Measurements from ENCODE around the gene HMGN1. TPM values are rescaled to one million over a fixed set of nuclear protein-coding genes. Genes with fewer than 3 reads are reported as not detected.
A peak's percentile ranks its signal among the peaks of the same experiment; 100 is the strongest.
"Not testable (repeated sequence)": the region's sequence is repeated elsewhere in the genome, so short reads cannot be mapped to it uniquely, and the experiment has no call there.

The HMGN1 gene
- total RNA-seq, 1 experiment from 2014 or later: 469 TPM

- ATAC-seq (no peak), DNase-seq (ENCODE audit: low spot score) (no peak)
- ChIA-PET POLR2A (interaction anchor here (1.0 kb wide), 1 partner anchor 13 kb away, joined by 5 read pairs; no protein-coding TSS in a partner anchor), CTCF (interaction anchor here (0.9 to 1.7 kb wide), 8 partner anchors 10 to 191 kb away, joined by 3 to 12 read pairs (median 4); partner anchors contain the start of gene PSMG1)
- TF ChIP-seq SOX15 (CRISPR knock-in tag; IDR thresholded peaks at IDR 0.05) (no peak), ZNF121 (CRISPR knock-in tag; IDR thresholded peaks at IDR 0.05) (no peak), ETV6 (CRISPR knock-in tag; IDR thresholded peaks at IDR 0.05) (no peak), NFYB (CRISPR knock-in tag; conservative IDR thresholded peaks at IDR 0.05; ENCODE audit: low read depth) (no peak), RELA (CRISPR knock-in tag; IDR thresholded peaks at IDR 0.05; ENCODE audit: borderline replicate concordance) (no peak), CBFB (CRISPR knock-in tag; IDR thresholded peaks at IDR 0.05; ENCODE audit: low read depth) (no peak), ZNF396 (CRISPR knock-in tag; IDR thresholded peaks at IDR 0.05; ENCODE audit: borderline replicate concordance) (no peak), ELF4 (CRISPR knock-in tag; IDR thresholded peaks at IDR 0.05; ENCODE audit: low read depth) (no peak), ESRRA (CRISPR knock-in tag; IDR thresholded peaks at IDR 0.05; ENCODE audit: borderline replicate concordance) (no peak), TEAD1 (CRISPR knock-in tag; IDR thresholded peaks at IDR 0.05) (no peak), HMGA2 (CRISPR knock-in tag; IDR thresholded peaks at IDR 0.05) (no peak), ZNF671 (CRISPR knock-in tag; IDR thresholded peaks at IDR 0.05) (no peak)
- TF ChIP-seq, protein P1, sequence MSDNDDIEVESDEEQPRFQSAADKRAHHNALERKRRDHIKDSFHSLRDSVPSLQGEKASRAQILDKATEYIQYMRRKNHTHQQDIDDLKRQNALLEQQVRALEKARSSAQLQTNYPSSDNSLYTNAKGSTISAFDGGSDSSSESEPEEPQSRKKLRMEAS (CRISPR knock-in tag; IDR thresholded peaks at IDR 0.05): no peak
- no peaks in the 10 kb centered on the region for H3K36me3 Mint-ChIP-seq
- H3K4me1 Mint-ChIP-seq: peaks cover 12% of the 10 kb centered on the region
- peak overlapping the region; percentile 20 for H3K27ac Mint-ChIP-seq
- no peaks in the 10 kb centered on the region for H3K9me3 Mint-ChIP-seq
- no peak overlapping the region for H3K4me3 Mint-ChIP-seq
- H3K27me3 Mint-ChIP-seq (ENCODE audit: low read depth): no peaks in the 10 kb centered on the region
Observed at GRCh38 chr21:39374046-39374445, 25.2 kb upstream of the HMGN1 start.

- TF ChIP-seq ATF3 (CRISPR knock-in tag; conservative IDR thresholded peaks at IDR 0.05) (no peak), EMX1 (CRISPR knock-in tag; IDR thresholded peaks at IDR 0.05) (no peak), TEAD4 (CRISPR knock-in tag; IDR thresholded peaks at IDR 0.05) (no peak), PRRX2 (CRISPR knock-in tag; IDR thresholded peaks at IDR 0.05) (no peak)
- H3K27ac Mint-ChIP-seq: peak overlapping the region; percentile 20
- CTCF ChIA-PET: interaction anchor here (0.6 to 1.7 kb wide), 9 partner anchors 10 to 190 kb away, joined by 3 to 12 read pairs (median 3); partner anchors contain the start of gene PSMG1
- H3K9me3 Mint-ChIP-seq: no peaks in the 10 kb centered on the region
- peaks cover 12% of the 10 kb centered on the region for H3K4me1 Mint-ChIP-seq
- ATAC-seq: peak; percentile 83
- H3K27me3 Mint-ChIP-seq (ENCODE audit: low read depth): no peaks in the 10 kb centered on the region
- H3K4me3 Mint-ChIP-seq: no peak overlapping the region
- H3K36me3 Mint-ChIP-seq: no peaks in the 10 kb centered on the region
- DNase-seq (ENCODE audit: low spot score): no peak
- POLR2A ChIA-PET: interaction anchor here (1.0 kb wide), 1 partner anchor 14 kb away, joined by 5 read pairs; no protein-coding TSS in a partner anchor
Observed at GRCh38 chr21:39373634-39374033, 24.7 kb upstream of the HMGN1 start.

DNA sequence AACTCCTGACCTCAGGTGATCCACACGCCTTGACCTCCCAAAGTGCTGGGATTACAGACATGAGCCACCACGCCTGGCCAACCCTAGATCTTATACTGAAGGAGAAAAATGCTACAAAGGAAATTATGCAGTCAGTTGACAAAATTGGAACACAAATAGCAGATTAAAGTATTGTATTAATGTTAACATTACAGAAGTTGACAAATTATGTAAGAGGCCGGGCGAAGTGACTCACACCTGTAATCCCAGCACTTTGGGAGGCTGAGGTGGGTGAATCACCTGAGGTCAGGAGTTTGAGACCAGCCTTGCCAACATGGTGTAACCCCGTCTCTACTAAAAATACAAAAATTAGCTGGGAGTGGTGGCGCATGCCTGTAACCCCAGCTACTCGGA is 21.0 kb upstream of the HMGN1 start:
- CTCF ChIA-PET: interaction anchor here (1.2 kb wide), 1 partner anchor 18 kb away, joined by 3 read pairs; no protein-coding TSS in a partner anchor
- H3K9me3 Mint-ChIP-seq; DNase-seq (ENCODE audit: low spot score); POLR2A ChIA-PET; H3K4me1 Mint-ChIP-seq; H3K4me3 Mint-ChIP-seq; ATAC-seq; H3K36me3 Mint-ChIP-seq; H3K27me3 Mint-ChIP-seq (ENCODE audit: low read depth); H3K27ac Mint-ChIP-seq: not testable (repeated sequence)

- H3K27ac Mint-ChIP-seq: no peak overlapping the region
- DNase-seq (ENCODE audit: low spot score): no peak
- H3K36me3 Mint-ChIP-seq: no peaks in the 10 kb centered on the region
- H3K27me3 Mint-ChIP-seq (ENCODE audit: low read depth): no peaks in the 10 kb centered on the region
- ChIA-PET POLR2A (no interaction called here), CTCF (no interaction called here)
- ATAC-seq: no peak
- H3K4me3 Mint-ChIP-seq: no peak overlapping the region
- H3K9me3 Mint-ChIP-seq: peaks cover 9% of the 10 kb centered on the region; the same call in 1 of the 2 replicates
- no peaks in the 10 kb centered on the region for H3K4me1 Mint-ChIP-seq
- TF ChIP-seq, protein P2, sequence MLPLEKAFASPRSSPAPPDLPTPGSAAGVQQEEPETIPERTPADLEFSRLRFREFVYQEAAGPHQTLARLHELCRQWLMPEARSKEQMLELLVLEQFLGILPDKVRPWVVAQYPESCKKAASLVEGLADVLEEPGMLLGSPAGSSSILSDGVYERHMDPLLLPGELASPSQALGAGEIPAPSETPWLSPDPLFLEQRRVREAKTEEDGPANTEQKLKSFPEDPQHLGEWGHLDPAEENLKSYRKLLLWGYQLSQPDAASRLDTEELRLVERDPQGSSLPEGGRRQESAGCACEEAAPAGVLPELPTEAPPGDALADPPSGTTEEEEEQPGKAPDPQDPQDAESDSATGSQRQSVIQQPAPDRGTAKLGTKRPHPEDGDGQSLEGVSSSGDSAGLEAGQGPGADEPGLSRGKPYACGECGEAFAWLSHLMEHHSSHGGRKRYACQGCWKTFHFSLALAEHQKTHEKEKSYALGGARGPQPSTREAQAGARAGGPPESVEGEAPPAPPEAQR (CRISPR knock-in tag; IDR thresholded peaks at IDR 0.05): no peak
- TF ChIP-seq OVOL2 (CRISPR knock-in tag; IDR thresholded peaks at IDR 0.05; ENCODE audit: borderline replicate concordance) (no peak), IRF2 (CRISPR knock-in tag; IDR thresholded peaks at IDR 0.05; ENCODE audit: borderline replicate concordance, low read depth) (no peak), ZNF263 (CRISPR knock-in tag; IDR thresholded peaks at IDR 0.05; ENCODE audit: low read depth) (no peak), MLX (CRISPR knock-in tag; IDR thresholded peaks at IDR 0.05) (no peak)
Observed at GRCh38 chr21:39367783-39368182, 18.9 kb upstream of the HMGN1 start.
